A549 (cell line): ENCODE data around the gene CYP20A1. TPM values are rescaled to one million over a fixed set of nuclear protein-coding genes. Genes with fewer than 3 reads are reported as not detected.

Source experiments
- ATAC-seq, 2 experiments: fragments of 200-7000 bp in 1 of 2; fragments of >200 bp in 1 of 2; cut with Nextera tagmentation in 1 of 2; cut with Tn5 transposase in 1 of 2; 3 replicates each; pipeline versions ENCODE4 v1.8.0 to v1.9.1; 2018 to 2020; ENCODE audit warnings: mild to moderate bottlenecking in 1 of 2, moderate library complexity in 1 of 2
- CTCF ChIA-PET: fragments of 300-600 bp; sonication (Branson Sonifier 250); formaldehyde crosslinking; extraction: SDS; loops from one replicate; lab custom pipeline; 2021; ENCODE audit warnings: antibody characterized with exemption, inconsistent platforms; lab: Yijun Ruan, JAX
- POLR2A ChIA-PET: fragments of 350-600 bp; formaldehyde crosslinking; extraction: SDS; loops from one replicate; lab custom pipeline; 2021; ENCODE audit warnings: antibody characterized with exemption, inconsistent platforms; lab: Yijun Ruan, JAX
- DNase-seq, 2 experiments: peaks; one replicate each; pipeline versions ENCODE4 v3.0.0 to v3.0.0-alpha.2; 2011 to 2016; ENCODE audit warnings: low read depth in 1 of 2, low spot score in 1 of 2
- FAIRE-seq: peaks from 2 replicates; lab custom pipeline; 2011; peaks lifted over from hg19 to GRCh38; lab: Jason Lieb, UNC
- H3K27ac ChIP-seq, 2 experiments: fragments of >200 bp; sonication (Bioruptor Twin); formaldehyde crosslinking; 3 replicates each; pipeline ENCODE4 v1.5.1; 2016 to 2017
- H3K4me1 ChIP-seq: fragments of >200 bp; sonication (Bioruptor Twin); formaldehyde crosslinking; 3 replicates; pipeline ENCODE4 v1.6.1; 2016
- H3K4me2 ChIP-seq: fragments of >200 bp; sonication (Bioruptor Twin); formaldehyde crosslinking; 3 replicates; pipeline ENCODE4 v1.6.1; 2016
- H3K4me3 ChIP-seq: fragments of >200 bp; sonication (Bioruptor Twin); formaldehyde crosslinking; 3 replicates; pipeline ENCODE4 v1.5.1; 2016
- H3K9me3 ChIP-seq: fragments of >200 bp; sonication (Bioruptor Twin); formaldehyde crosslinking; 3 replicates; pipeline ENCODE4 v1.6.1; 2016
- ATOH8 ChIP-seq: fragments of 250-450 bp; sonication (Bioruptor Pico); IDR thresholded peaks from 2 replicates; pipeline ENCODE4 v1.5.0; 2020; ENCODE audit warnings: low read depth, mild to moderate bottlenecking, moderate library complexity
- BCL3 ChIP-seq: fragments of >200 bp; sonication (Bioruptor Twin); formaldehyde crosslinking; IDR thresholded peaks from 3 replicates; pipeline ENCODE4 v1.6.1; 2016
- BHLHE40 ChIP-seq: IDR thresholded peaks from 2 replicates; pipeline ENCODE4 v1.6.1; 2012; ENCODE audit warnings: low read depth, low read length, inconsistent platforms
- CBX8 ChIP-seq: fragments of 200-600 bp; sonication (generic); IDR thresholded peaks from 2 replicates; pipeline ENCODE4 v1.6.1; 2016
- CEBPB ChIP-seq, 2 experiments: fragments of >200 bp in 1 of 2; sonication (Bioruptor Twin) in 1 of 2; formaldehyde crosslinking in 1 of 2; IDR thresholded peaks; 2 replicates each; pipeline ENCODE4 v1.6.1; 2012 to 2016
- CHD2 ChIP-seq: fragments of 150-350 bp; IDR thresholded peaks from 2 replicates; pipeline ENCODE4 v1.6.1; 2014; ENCODE audit warnings: low read length; ENCODE audit not compliant: partially characterized antibody
- CHD4 ChIP-seq: fragments of 200-600 bp; sonication (generic); IDR thresholded peaks from 2 replicates; pipeline ENCODE4 v1.6.1; 2016; ENCODE audit warnings: antibody characterized with exemption, mild to moderate bottlenecking, borderline replicate concordance
- EHF ChIP-seq: fragments of 250-450 bp; sonication (Bioruptor Pico); IDR thresholded peaks from 2 replicates; pipeline ENCODE4 v1.5.0; 2020; ENCODE audit warnings: mild to moderate bottlenecking
- EHMT2 ChIP-seq: fragments of 200-600 bp; sonication (generic); IDR thresholded peaks from 2 replicates; pipeline ENCODE4 v1.6.1; 2016; ENCODE audit warnings: antibody characterized with exemption, low read depth, mild to moderate bottlenecking, moderate library complexity
- ELK1 ChIP-seq: fragments of 150-350 bp; IDR thresholded peaks from 2 replicates; pipeline ENCODE4 v1.6.1; 2014; ENCODE audit warnings: low read depth, mild to moderate bottlenecking, low read length
- ESRRA ChIP-seq: fragments of 150-350 bp; IDR thresholded peaks from 2 replicates; pipeline ENCODE4 v1.6.1; 2014; ENCODE audit warnings: mild to moderate bottlenecking, low read length, borderline replicate concordance
- FOSB ChIP-seq: fragments of 250-450 bp; sonication (Bioruptor Pico); IDR thresholded peaks from 2 replicates; pipeline ENCODE4 v1.5.0; 2020; ENCODE audit warnings: mild to moderate bottlenecking, moderate library complexity
- GATA3 ChIP-seq: IDR thresholded peaks from 2 replicates; pipeline ENCODE4 v1.6.1; 2012; ENCODE audit warnings: borderline replicate concordance
- MAFK ChIP-seq: fragments of 450-650 bp; IDR thresholded peaks from 2 replicates; pipeline ENCODE4 v1.6.1; 2014; ENCODE audit not compliant: partially characterized antibody
- MAX ChIP-seq: IDR thresholded peaks from 2 replicates; pipeline ENCODE4 v1.6.1; 2012
- MYC ChIP-seq: IDR thresholded peaks from 2 replicates; pipeline ENCODE4 v1.6.1; 2012; ENCODE audit warnings: mild to moderate bottlenecking, inconsistent platforms, low read length, improper control_type of control experiment, borderline replicate concordance
- NR3C1 ChIP-seq: fragments of >200 bp; sonication (Bioruptor Twin); formaldehyde crosslinking; IDR thresholded peaks from 3 replicates; pipeline ENCODE4 v1.6.1; 2017
- PBX3 ChIP-seq: IDR thresholded peaks from 2 replicates; pipeline ENCODE4 v1.6.1; 2012
- PHF8 ChIP-seq: fragments of 200-600 bp; sonication (generic); IDR thresholded peaks from 2 replicates; pipeline ENCODE4 v1.6.1; 2016; ENCODE audit warnings: low read depth, mild to moderate bottlenecking, antibody characterized with exemption, moderate library complexity, borderline replicate concordance
- POLR2A ChIP-seq: IDR thresholded peaks from 2 replicates; pipeline ENCODE4 v1.6.1; 2012; ENCODE audit warnings: mild to moderate bottlenecking, low read length
- POLR2AphosphoS2 ChIP-seq: conservative IDR thresholded peaks from 2 replicates; pipeline ENCODE4 v1.6.1; 2012; ENCODE audit warnings: low read length, improper control_type of control experiment, inconsistent platforms
- RNF2 ChIP-seq: fragments of 200-600 bp; sonication (generic); IDR thresholded peaks from 2 replicates; pipeline ENCODE4 v1.6.1; 2016; ENCODE audit warnings: low read depth, mild to moderate bottlenecking, antibody characterized with exemption, moderate library complexity, borderline replicate concordance
- WGBS: methylation state at CpG from one replicate; pipeline ENCODE4 v1.1.6; 2017; ENCODE audit errors: missing lambda C conversion rate; 5-methylcytosine and 5-hydroxymethylcytosine counted together
- polyA plus RNA-seq, 4 experiments: library from polyadenylated mRNA; depleted of rRNA in 3 of 4; stranded (reverse); fragments of >200 nt; fragmentation: RNase III in 1 of 4; extraction: RNeasy Plus Mini Kit Qiagen cat#74134 plus additional on column Dnase treatment in 1 of 4; gene quantifications; 2 replicates in 3 of 4; 3 replicates in 1 of 4; pipeline ENCODE4 v1.2.3, GENCODE V29; 2011 to 2017

CYP20A1 gene
- polyA plus RNA-seq, 2 of the 4 experiments (the other 2 are of a cell fraction), result 7.5 to 19.7 TPM

- peak; percentile 28 to 36 for DNase-seq
- 3% methylated on average over 15 of the region's 31 CpGs for WGBS
- H3K27ac ChIP-seq, result peak overlapping the region; percentile 92 to 98
- FAIRE-seq, result no peak
- H3K4me3 ChIP-seq, result peak overlapping the region; percentile 76
- ChIA-PET CTCF (no interaction called here), POLR2A (interaction anchor here (1.9 kb wide), 1 partner anchor 90 kb away, joined by 9 read pairs; the partner anchor contains the start of gene CYP20A1)
- peaks cover 20% of the 10 kb centered on the region for H3K4me1 ChIP-seq
- H3K9me3 ChIP-seq, result no peaks in the 10 kb centered on the region
- peak; percentile 71 to 77 for ATAC-seq
- peak overlapping the region; percentile 81 for H3K4me2 ChIP-seq
- TF ChIP-seq MAX (peak; percentile 43; the same call in 1 of the 2 replicates), FOSB (CRISPR knock-in tag) (no peak)
These were observed 90.1 kb downstream of the CYP20A1 start for GRCh38 chr2:203328760-203329540.

- Histone ChIP-seq H3K27ac (peak overlapping the region in 1 of 2 experiments; percentile 25; a peak in 1 of 6 replicates), H3K4me2 (peak overlapping the region; percentile 81), H3K4me1 (peaks cover 20% of the 10 kb centered on the region), H3K4me3 (peak overlapping the region; percentile 76; the same call in 1 of the 3 replicates), H3K9me3 (no peaks in the 10 kb centered on the region)
- no peak for ATAC-seq
- TF ChIP-seq BHLHE40, result no peak
- peak; percentile 36 to 71; a peak in 3 of 4 replicates for TF ChIP-seq CEBPB (IDR thresholded peaks at IDR 0.05)
- no peak for TF ChIP-seq RNF2
- no peak for TF ChIP-seq CBX8
- no peak for TF ChIP-seq EHMT2
- no peak for TF ChIP-seq MAFK
- TF ChIP-seq EHF (CRISPR knock-in tag), result no peak
- TF ChIP-seq, all 56 proteins: peak for 1
- DNase-seq (peak in 1 of 2 experiments; percentile 16), FAIRE-seq (no peak)
- ChIA-PET POLR2A (no interaction called here), CTCF (interaction anchor here (0.7 to 1.2 kb wide), 2 partner anchors 77 to 92 kb away, joined by 3 to 4 read pairs; no protein-coding TSS in a partner anchor)
These were observed 91.6 kb downstream of the CYP20A1 start for GRCh38 chr2:203330434-203330833.

GRCh38 chr2:203338322-203338721 lies 99.5 kb downstream of the CYP20A1 start:
- CTCF ChIA-PET, result interaction anchor here (0.9 to 1.4 kb wide), 2 partner anchors 18 to 58 kb away, joined by 3 read pairs; no protein-coding TSS in a partner anchor
- H3K4me2 ChIP-seq, result no peak overlapping the region
- POLR2A ChIA-PET, result no interaction called here
- no peak overlapping the region for H3K4me3 ChIP-seq
- H3K4me1 ChIP-seq, result peaks cover 31% of the 10 kb centered on the region
- WGBS, result 94% methylated on average over 4 of the region's 4 CpGs
- H3K9me3 ChIP-seq, result no peaks in the 10 kb centered on the region
- no peak for TF ChIP-seq NR3C1
- no peak for TF ChIP-seq BCL3
- TF ChIP-seq CHD2, result no peak
- TF ChIP-seq RNF2, result no peak
- TF ChIP-seq PHF8, result no peak
- no peak for TF ChIP-seq FOSB (CRISPR knock-in tag)
- no peak for TF ChIP-seq BHLHE40
- no peak for FAIRE-seq
- ATAC-seq, result no peak
- no peak for DNase-seq
- no peak overlapping the region for H3K27ac ChIP-seq

- POLR2A ChIA-PET, result no interaction called here
- Histone ChIP-seq H3K4me3 (peak overlapping the region; percentile 10; the same call in 2 of the 3 replicates), H3K4me2 (peak overlapping the region; percentile 58), H3K27ac (peak overlapping the region; percentile 62 to 80), H3K9me3 (no peaks in the 10 kb centered on the region), H3K4me1 (peaks cover 31% of the 10 kb centered on the region)
- CTCF ChIA-PET, result interaction anchor here (0.6 kb wide), 1 partner anchor 567 kb away, joined by 3 read pairs; no protein-coding TSS in a partner anchor
- peak; percentile 95 to 97 for ATAC-seq
- WGBS, result 9% methylated on average over 6 of the region's 6 CpGs
- FAIRE-seq, result no peak
- peak; percentile 43 to 78 for DNase-seq
- TF ChIP-seq MYC (no peak), POLR2A (no peak), POLR2AphosphoS2 (no peak), GATA3 (peak; percentile 35; the same call in 1 of the 2 replicates), MAFK (peak; percentile 94), PBX3 (no peak), ATOH8 (CRISPR knock-in tag) (no peak), ESRRA (no peak), CHD4 (no peak), CHD2 (no peak), MAX (peak; percentile 28; the same call in 1 of the 2 replicates), ELK1 (no peak), EHF (CRISPR knock-in tag) (no peak)
These were observed 102.1 kb downstream of the CYP20A1 start for GRCh38 chr2:203340791-203341487.
